K562 (cell line): ENCODE measurements around the gene ZFAND2B. TPM values are rescaled to one million over a fixed set of nuclear protein-coding genes. Genes with fewer than 3 reads are reported as not detected.

Source experiments
- ARID4B ChIP-seq: sonication (generic); formaldehyde crosslinking; IDR thresholded peaks from 2 replicates; pipeline ENCODE4 v1.8.0; 2022; ENCODE audit warnings: mild to moderate bottlenecking, missing genetic modification reagents
- CC2D1A ChIP-seq: fragments of 450-650 bp; IDR thresholded peaks from 2 replicates; pipeline ENCODE4 v1.6.1; 2017; ENCODE audit warnings: mild to moderate bottlenecking
- DIDO1 ChIP-seq: fragments of 450-650 bp; IDR thresholded peaks from 2 replicates; pipeline ENCODE4 v1.6.1; 2016; ENCODE audit warnings: low read depth, missing biosample characterization, missing genetic modification characterization
- HMG20A ChIP-seq: fragments of 450-650 bp; formaldehyde crosslinking; conservative IDR thresholded peaks from 2 replicates; pipeline ENCODE4 v1.4.0; 2020; ENCODE audit warnings: mild to moderate bottlenecking, mixed read lengths
- HNRNPLL ChIP-seq: fragments of 200-400 bp; formaldehyde crosslinking; IDR thresholded peaks from 2 replicates; pipeline ENCODE4 v1.6.1; 2017; ENCODE audit warnings: low read length, low read depth, mild to moderate bottlenecking; ENCODE audit not compliant: poor library complexity, severe bottlenecking
- NFIC ChIP-seq: fragments of 450-650 bp; IDR thresholded peaks from 2 replicates; pipeline ENCODE4 v1.6.1; 2017; ENCODE audit warnings: mild to moderate bottlenecking, inconsistent platforms
- RBM22 ChIP-seq: fragments of 200-400 bp; formaldehyde crosslinking; IDR thresholded peaks from 2 replicates; pipeline ENCODE4 v1.6.1; 2018; ENCODE audit warnings: low read length, low read depth; ENCODE audit not compliant: poor library complexity, severe bottlenecking
- SIN3A ChIP-seq, 2 experiments: fragments of 150-350 bp in 1 of 2; IDR thresholded peaks; 2 replicates each; pipeline ENCODE4 v1.6.1; 2011 to 2016; ENCODE audit warnings: borderline replicate concordance in 2 of 2, low read depth in 2 of 2, low read length in 2 of 2, mild to moderate bottlenecking in 2 of 2, moderate library complexity in 2 of 2; ENCODE audit not compliant: control insufficient read depth in 1 of 2
- SMARCC2 ChIP-seq: fragments of 450-650 bp; IDR thresholded peaks from 2 replicates; pipeline ENCODE4 v1.6.1; 2017; ENCODE audit warnings: antibody characterized with exemption, moderate library complexity, mild to moderate bottlenecking, low read depth
- SUPT5H ChIP-seq: fragments of 450-650 bp; IDR thresholded peaks from 2 replicates; pipeline ENCODE4 v1.6.1; 2016
- ZBTB7A ChIP-seq: IDR thresholded peaks from 2 replicates; pipeline ENCODE4 v1.6.1; 2011; ENCODE audit warnings: low read depth, mild to moderate bottlenecking, low read length, moderate library complexity, borderline replicate concordance; ENCODE audit not compliant: control insufficient read depth
- polyA plus RNA-seq, 8 experiments: library from polyadenylated mRNA; depleted of rRNA in 4 of 8; stranded (reverse) in 5 of 8; unstranded in 3 of 8; fragments of >200 nt; fragmentation: Nextera tagmentation in 2 of 8; fragmentation: Illumina TruSeq in 1 of 8; extraction: Ambion mirVana in 2 of 8; extraction: Trizol in 1 of 8; gene quantifications; 2 replicates each; pipeline versions ENCODE4 v1.2.1 to v1.2.3, GENCODE V29; 2011 to 2014; ENCODE audit warnings: inconsistent platforms in 1 of 8, missing spikeins in 1 of 8
- total RNA-seq, 7 experiments: library from RNA; depleted of rRNA in 6 of 7; stranded (reverse); fragments of >200 nt in 6 of 7; fragmentation: Illumina TruSeq in 2 of 7; extraction: Trizol in 2 of 7; gene quantifications; 2 replicates each; pipeline versions ENCODE4 v1.2.1 to v1.2.3, GENCODE V29; 2011 to 2021; ENCODE audit warnings: low replicate concordance in 1 of 7
- TF ChIP-seq, protein P1 (sequence below): fragments of 250-450 bp; sonication (Bioruptor Pico); IDR thresholded peaks from 2 replicates; pipeline ENCODE4 v1.8.0; 2021; ENCODE audit warnings: mild to moderate bottlenecking, moderate library complexity
- TF ChIP-seq, protein P2 (sequence below): fragments of 250-450 bp; sonication (Bioruptor Pico); IDR thresholded peaks from 2 replicates; pipeline ENCODE4 v1.9.0; 2021; ENCODE audit warnings: mild to moderate bottlenecking, inconsistent platforms
- TF ChIP-seq, protein P3 (sequence below): fragments of 250-450 bp; sonication (Bioruptor Pico); IDR thresholded peaks from 2 replicates; pipeline ENCODE4 v1.8.0; 2022; ENCODE audit warnings: moderate library complexity, mild to moderate bottlenecking, inconsistent platforms
- TF ChIP-seq, protein P4 (sequence below): fragments of 450-650 bp; formaldehyde crosslinking; IDR thresholded peaks from 2 replicates; pipeline ENCODE4 v1.4.0; 2020; ENCODE audit warnings: mild to moderate bottlenecking, moderate library complexity

ZFAND2B gene
- total and polyA plus RNA-seq, 9 of the 15 experiments (the other 6 are each of a cell fraction or from before 2014, with no cell fraction given), result 9.9 to 33.3 (median 26.1) TPM

DNA sequence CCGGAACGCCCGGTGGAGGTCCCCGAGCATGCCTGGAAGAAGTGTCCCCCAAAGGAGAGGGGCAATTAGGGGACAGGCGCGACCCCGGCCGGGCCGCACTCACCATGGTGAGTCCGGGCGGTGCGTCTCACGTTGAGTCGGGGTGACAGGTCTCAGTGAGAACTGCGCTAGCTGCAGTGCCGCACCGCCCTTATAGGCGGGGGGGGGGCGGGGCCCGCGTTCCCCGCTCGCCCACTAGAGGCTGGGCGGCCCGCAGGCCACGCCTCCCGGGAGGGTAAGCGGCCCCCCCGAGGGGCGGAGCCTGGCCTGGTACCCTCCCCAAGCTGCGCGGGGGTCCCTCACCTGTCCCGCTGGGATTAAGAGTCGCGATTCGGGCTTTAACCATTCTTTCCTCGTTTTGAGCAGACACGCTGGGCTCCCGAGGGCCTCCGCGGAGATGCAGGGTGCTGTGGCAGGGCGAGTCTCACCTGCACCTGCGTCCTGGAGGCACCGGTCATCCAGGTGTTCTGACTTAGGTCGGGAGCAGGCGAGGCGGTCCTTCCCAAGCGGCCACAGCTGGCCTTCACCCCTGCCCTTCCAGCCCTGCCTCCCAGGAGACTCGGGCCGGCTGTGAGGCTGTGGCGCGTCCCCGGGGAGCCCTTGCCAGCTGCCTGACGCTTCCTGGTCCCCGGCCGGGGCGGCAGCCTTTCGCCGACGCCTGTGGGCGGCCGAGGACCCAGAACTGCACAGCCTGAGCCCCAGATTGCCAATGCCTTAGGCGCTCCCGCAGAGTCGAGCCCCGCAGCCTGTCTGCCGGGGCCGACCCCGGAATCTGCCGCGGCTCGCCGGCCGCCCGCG, 47.4 kb downstream of the ZFAND2B start, which contains the start of gene TUBA4A (continued):
- no peak for TF ChIP-seq ARID4B (CRISPR knock-in tag)
- peak; percentile 50 for TF ChIP-seq ZBTB7A
- TF ChIP-seq, protein P1, sequence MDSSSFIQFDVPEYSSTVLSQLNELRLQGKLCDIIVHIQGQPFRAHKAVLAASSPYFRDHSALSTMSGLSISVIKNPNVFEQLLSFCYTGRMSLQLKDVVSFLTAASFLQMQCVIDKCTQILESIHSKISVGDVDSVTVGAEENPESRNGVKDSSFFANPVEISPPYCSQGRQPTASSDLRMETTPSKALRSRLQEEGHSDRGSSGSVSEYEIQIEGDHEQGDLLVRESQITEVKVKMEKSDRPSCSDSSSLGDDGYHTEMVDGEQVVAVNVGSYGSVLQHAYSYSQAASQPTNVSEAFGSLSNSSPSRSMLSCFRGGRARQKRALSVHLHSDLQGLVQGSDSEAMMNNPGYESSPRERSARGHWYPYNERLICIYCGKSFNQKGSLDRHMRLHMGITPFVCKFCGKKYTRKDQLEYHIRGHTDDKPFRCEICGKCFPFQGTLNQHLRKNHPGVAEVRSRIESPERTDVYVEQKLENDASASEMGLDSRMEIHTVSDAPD (CRISPR knock-in tag), result no peak
- TF ChIP-seq, protein P2, sequence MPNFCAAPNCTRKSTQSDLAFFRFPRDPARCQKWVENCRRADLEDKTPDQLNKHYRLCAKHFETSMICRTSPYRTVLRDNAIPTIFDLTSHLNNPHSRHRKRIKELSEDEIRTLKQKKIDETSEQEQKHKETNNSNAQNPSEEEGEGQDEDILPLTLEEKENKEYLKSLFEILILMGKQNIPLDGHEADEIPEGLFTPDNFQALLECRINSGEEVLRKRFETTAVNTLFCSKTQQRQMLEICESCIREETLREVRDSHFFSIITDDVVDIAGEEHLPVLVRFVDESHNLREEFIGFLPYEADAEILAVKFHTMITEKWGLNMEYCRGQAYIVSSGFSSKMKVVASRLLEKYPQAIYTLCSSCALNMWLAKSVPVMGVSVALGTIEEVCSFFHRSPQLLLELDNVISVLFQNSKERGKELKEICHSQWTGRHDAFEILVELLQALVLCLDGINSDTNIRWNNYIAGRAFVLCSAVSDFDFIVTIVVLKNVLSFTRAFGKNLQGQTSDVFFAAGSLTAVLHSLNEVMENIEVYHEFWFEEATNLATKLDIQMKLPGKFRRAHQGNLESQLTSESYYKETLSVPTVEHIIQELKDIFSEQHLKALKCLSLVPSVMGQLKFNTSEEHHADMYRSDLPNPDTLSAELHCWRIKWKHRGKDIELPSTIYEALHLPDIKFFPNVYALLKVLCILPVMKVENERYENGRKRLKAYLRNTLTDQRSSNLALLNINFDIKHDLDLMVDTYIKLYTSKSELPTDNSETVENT (CRISPR knock-in tag), result no peak
- TF ChIP-seq NFIC, result no peak
- peak; percentile 77 for TF ChIP-seq SUPT5H
- no peak for TF ChIP-seq HMG20A (CRISPR knock-in tag)
- TF ChIP-seq, protein P3, sequence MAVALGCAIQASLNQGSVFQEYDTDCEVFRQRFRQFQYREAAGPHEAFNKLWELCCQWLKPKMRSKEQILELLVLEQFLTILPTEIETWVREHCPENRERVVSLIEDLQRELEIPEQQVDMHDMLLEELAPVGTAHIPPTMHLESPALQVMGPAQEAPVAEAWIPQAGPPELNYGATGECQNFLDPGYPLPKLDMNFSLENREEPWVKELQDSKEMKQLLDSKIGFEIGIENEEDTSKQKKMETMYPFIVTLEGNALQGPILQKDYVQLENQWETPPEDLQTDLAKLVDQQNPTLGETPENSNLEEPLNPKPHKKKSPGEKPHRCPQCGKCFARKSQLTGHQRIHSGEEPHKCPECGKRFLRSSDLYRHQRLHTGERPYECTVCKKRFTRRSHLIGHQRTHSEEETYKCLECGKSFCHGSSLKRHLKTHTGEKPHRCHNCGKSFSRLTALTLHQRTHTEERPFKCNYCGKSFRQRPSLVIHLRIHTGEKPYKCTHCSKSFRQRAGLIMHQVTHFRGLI (CRISPR knock-in tag), result no peak
- TF ChIP-seq CC2D1A, result no peak
- TF ChIP-seq, protein P4, sequence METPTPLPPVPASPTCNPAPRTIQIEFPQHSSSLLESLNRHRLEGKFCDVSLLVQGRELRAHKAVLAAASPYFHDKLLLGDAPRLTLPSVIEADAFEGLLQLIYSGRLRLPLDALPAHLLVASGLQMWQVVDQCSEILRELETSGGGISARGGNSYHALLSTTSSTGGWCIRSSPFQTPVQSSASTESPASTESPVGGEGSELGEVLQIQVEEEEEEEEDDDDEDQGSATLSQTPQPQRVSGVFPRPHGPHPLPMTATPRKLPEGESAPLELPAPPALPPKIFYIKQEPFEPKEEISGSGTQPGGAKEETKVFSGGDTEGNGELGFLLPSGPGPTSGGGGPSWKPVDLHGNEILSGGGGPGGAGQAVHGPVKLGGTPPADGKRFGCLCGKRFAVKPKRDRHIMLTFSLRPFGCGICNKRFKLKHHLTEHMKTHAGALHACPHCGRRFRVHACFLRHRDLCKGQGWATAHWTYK, result no peak
- TF ChIP-seq SMARCC2, result no peak
- TF ChIP-seq DIDO1 (tag), result no peak
- peak; percentile 20 for TF ChIP-seq HNRNPLL
- no peak for TF ChIP-seq RBM22
- peak in 1 of 2 experiments; percentile 38; a peak in 1 of 4 replicates for TF ChIP-seq SIN3A (IDR thresholded peaks at IDR 0.05; ENCODE audit: borderline replicate concordance in 2 of 2, control insufficient read depth in 1 of 2, low read depth in 2 of 2, low read length in 2 of 2)
